Skeletal muscle tissue (tissue), 4 donors: ENCODE measurements around the gene TXNDC17. TPM values are rescaled to one million over a fixed set of nuclear protein-coding genes. Genes with fewer than 3 reads are reported as not detected.
"Not testable (repeated sequence)": the region's sequence is repeated elsewhere in the genome, so short reads cannot be mapped to it uniquely, and the experiment has no call there.

Source experiments
- H3K27ac ChIP-seq: one replicate; pipeline ENCODE4 v1.7.0; 2013; ENCODE audit warnings: mild to moderate bottlenecking, low read depth, low read length, inconsistent platforms
- H3K27me3 ChIP-seq, 3 donors: one replicate each; pipeline ENCODE4 v1.7.0; 2013; ENCODE audit warnings: low read length in 3 of 3; ENCODE audit not compliant: control insufficient read depth in 3 of 3, insufficient read depth in 3 of 3
- H3K36me3 ChIP-seq, 3 donors: one replicate each; pipeline ENCODE4 v1.7.0; 2013; ENCODE audit warnings: low read length in 3 of 3; ENCODE audit not compliant: control insufficient read depth in 3 of 3, insufficient read depth in 3 of 3
- H3K4me1 ChIP-seq, 3 donors: one replicate each; pipeline ENCODE4 v1.7.0; 2013; ENCODE audit warnings: low read length in 3 of 3, mild to moderate bottlenecking in 3 of 3; ENCODE audit not compliant: control insufficient read depth in 3 of 3, insufficient read depth in 3 of 3
- H3K4me3 ChIP-seq, 3 donors: one replicate each; pipeline ENCODE4 v1.7.0; 2013; ENCODE audit warnings: low read length in 3 of 3
- H3K9ac ChIP-seq, 3 donors: one replicate each; pipeline ENCODE4 v1.7.0; 2013; ENCODE audit warnings: low read length in 3 of 3, mild to moderate bottlenecking in 3 of 3, moderate library complexity in 2 of 3, low read depth in 1 of 3
- H3K9me3 ChIP-seq, 3 donors: one replicate each; pipeline ENCODE4 v1.7.0; 2013; ENCODE audit warnings: low read length in 3 of 3; ENCODE audit not compliant: control insufficient read depth in 3 of 3
- total RNA-seq: library from RNA; depleted of rRNA; stranded (reverse); fragments of >200 nt; gene quantifications from one replicate; pipeline ENCODE4 v1.2.3, GENCODE V29; 2014
- donor health status: Osteomylitis.

The TXNDC17 gene
- total RNA-seq: 8.4 TPM

GRCh38 chr17:6640536-6641246, at the start of gene TXNDC17, which contains the start of gene KIAA0753:
TSS of gene TXNDC17 (plus strand) at chr17:6641060. CDS start at chr17:6641083, 23 bp downstream.
TSS of gene KIAA0753 (minus strand) at chr17:6640711. CDS start at chr17:6635103, 5,608 bp downstream.
- H3K4me1 ChIP-seq: peaks cover 19 to 32% (median 21%) of the 10 kb centered on the region in 3 donors
- H3K4me3 ChIP-seq: peak within 1 kb of the TSS; percentile 96 to 99 (median 97)
- H3K27ac ChIP-seq: peak within 1 kb of the TSS; percentile 72
- peak within 1 kb of the TSS; percentile 88 to 90 (median 90) for H3K9ac ChIP-seq
- no peaks in the 10 kb centered on the region for H3K9me3 ChIP-seq
- H3K36me3 ChIP-seq: peaks cover 5 to 24% (median 9%) of the 10 kb centered on the region in 3 donors
- H3K27me3 ChIP-seq: no peaks in the 10 kb centered on the region

DNA sequence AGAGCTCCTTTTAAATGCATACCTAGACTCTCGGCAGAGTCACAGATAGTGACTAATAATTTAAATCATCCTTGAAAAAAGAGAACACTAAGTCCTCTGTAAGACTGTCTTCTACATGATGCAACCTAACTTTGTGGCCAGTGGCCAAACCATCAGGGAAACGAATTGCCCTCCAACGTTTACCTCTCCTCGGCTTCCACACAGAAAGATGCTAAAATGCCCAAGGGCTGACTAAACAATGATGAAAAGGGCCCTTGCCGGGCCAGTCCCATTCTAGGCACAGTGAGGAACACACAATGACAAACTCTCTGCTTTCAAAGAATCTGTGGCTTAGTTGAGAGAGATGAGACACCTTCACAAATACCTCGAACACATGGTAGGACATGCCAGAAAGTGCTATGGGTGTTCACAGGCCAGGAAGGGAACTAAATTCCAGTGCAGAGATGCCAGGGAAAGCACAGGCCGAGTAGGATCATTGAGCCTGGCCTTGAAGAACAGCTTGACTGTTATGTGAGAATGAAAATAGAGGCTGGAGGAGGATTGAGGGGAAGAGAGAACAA, 49.2 kb upstream of the TXNDC17 start:
- Histone ChIP-seq H3K4me3 (no peak overlapping the region), H3K9ac (no peak overlapping the region), H3K9me3 (no peaks in the 10 kb centered on the region), H3K27me3 (no peaks in the 10 kb centered on the region), H3K4me1 (no peaks in the 10 kb centered on the region), H3K27ac (no peak overlapping the region), H3K36me3 (peaks cover 18 to 39% (median 39%) of the 10 kb centered on the region in 3 donors)

GRCh38 chr17:6592173-6592572, 48.7 kb upstream of the TXNDC17 start:
- no peaks in the 10 kb centered on the region for H3K4me1 ChIP-seq
- no peaks in the 10 kb centered on the region for H3K9me3 ChIP-seq
- H3K36me3 ChIP-seq: peaks cover 18 to 40% (median 39%) of the 10 kb centered on the region in 3 donors
- no peak overlapping the region for H3K4me3 ChIP-seq
- H3K27ac ChIP-seq: no peak overlapping the region
- no peaks in the 10 kb centered on the region for H3K27me3 ChIP-seq
- no peak overlapping the region for H3K9ac ChIP-seq

DNA sequence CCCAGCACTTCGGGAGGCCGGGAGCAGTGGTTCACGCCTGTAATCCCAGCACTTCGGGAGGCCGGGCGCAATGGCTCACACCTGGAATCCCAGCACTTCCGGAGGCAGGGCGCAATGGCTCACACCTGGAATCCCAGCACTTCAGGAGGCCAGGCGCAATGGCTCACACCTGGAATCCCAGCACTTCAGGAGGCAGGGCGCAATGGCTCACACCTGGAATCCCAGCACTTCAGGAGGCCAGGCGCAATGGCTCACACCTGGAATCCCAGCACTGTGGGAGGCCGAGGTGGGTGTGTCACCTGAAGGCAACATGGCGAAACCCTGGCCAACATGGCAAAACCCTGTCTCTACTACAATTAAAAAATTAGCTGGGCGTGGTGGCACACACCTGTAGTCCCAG, 47.5 kb upstream of the TXNDC17 start:
- peaks cover 18 to 34% (median 34%) of the 10 kb centered on the region in 3 donors for H3K36me3 ChIP-seq
- H3K4me1 ChIP-seq: not testable (repeated sequence)

DNA sequence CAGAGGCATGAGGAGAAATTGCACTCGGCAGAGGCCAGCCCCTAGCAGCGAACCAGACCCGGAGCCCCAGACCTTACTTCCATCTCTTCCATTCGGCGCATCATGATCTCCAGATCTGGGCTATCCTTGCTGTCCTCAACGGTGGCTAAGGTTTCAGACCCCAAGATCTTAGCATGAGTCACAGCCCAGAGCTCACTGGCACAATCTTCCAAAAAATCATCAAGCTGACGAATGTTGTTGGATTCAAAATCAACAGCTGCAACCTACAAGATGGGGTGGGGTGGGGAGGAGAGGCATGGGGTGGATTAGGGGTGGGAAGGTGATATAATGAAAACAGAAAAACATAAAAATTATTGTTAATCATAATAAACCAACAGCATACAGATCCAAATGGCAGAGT, 44.8 kb upstream of the TXNDC17 start:
- Histone ChIP-seq H3K27ac (no peak overlapping the region), H3K9me3 (no peaks in the 10 kb centered on the region), H3K27me3 (no peaks in the 10 kb centered on the region), H3K36me3 (peaks cover 9 to 26% (median 17%) of the 10 kb centered on the region in 3 donors), H3K4me3 (no peak overlapping the region), H3K4me1 (peaks cover 4 to 13% (median 9%) of the 10 kb centered on the region in 3 donors), H3K9ac (no peak overlapping the region)

More for the DNA sequence above, 47.5 kb upstream of the TXNDC17 start:
- not testable (repeated sequence) for H3K9me3 ChIP-seq, H3K27ac ChIP-seq, H3K9ac ChIP-seq, H3K27me3 ChIP-seq, H3K4me3 ChIP-seq

DNA sequence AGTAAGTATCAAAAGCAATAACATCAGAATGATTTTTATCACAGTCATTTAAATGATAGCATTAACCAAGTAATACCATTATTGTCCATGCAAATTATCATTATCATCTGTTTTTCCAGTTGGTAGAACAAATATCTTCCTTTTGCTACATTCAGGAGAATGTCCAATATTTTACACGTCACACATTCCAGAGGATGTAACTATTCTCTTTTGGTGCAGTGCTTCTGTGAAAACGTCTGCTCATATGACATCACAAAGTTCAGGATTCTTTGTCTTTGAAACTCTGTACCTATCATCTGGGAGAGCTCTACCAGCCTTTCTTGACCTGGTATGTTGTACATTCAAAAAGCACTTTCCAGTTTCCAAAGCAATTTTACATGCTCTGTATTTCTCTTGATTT, 44.3 kb upstream of the TXNDC17 start:
- Histone ChIP-seq H3K36me3 (peaks cover 9 to 26% (median 17%) of the 10 kb centered on the region in 3 donors), H3K27ac (no peak overlapping the region), H3K9ac (no peak overlapping the region), H3K4me3 (no peak overlapping the region), H3K27me3 (no peaks in the 10 kb centered on the region), H3K4me1 (peaks cover 4 to 13% (median 9%) of the 10 kb centered on the region in 3 donors), H3K9me3 (no peaks in the 10 kb centered on the region)

DNA sequence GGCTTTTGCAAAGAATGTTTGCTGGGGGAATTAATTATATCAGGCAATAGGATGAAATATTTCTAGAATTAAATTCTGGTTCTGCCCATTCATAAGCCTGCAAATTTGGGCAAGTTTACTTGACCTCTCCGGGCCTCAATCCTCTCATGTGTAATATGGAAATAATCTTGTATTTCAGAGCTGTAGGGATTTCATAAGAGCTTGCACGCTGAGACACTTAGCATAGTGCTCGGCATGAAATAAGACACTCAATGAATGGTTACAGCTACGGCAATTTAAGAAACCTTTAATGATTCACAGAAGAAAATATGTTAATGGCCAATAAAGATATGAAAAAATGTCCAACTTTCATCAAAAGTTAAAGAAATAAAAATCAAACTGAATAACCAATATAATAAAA, 43.9 kb upstream of the TXNDC17 start:
- Histone ChIP-seq H3K9ac (no peak overlapping the region), H3K27me3 (no peaks in the 10 kb centered on the region), H3K9me3 (no peaks in the 10 kb centered on the region), H3K36me3 (peaks cover 9 to 23% (median 17%) of the 10 kb centered on the region in 3 donors), H3K4me3 (no peak overlapping the region), H3K4me1 (peaks cover 4 to 13% (median 9%) of the 10 kb centered on the region in 3 donors), H3K27ac (no peak overlapping the region)

DNA sequence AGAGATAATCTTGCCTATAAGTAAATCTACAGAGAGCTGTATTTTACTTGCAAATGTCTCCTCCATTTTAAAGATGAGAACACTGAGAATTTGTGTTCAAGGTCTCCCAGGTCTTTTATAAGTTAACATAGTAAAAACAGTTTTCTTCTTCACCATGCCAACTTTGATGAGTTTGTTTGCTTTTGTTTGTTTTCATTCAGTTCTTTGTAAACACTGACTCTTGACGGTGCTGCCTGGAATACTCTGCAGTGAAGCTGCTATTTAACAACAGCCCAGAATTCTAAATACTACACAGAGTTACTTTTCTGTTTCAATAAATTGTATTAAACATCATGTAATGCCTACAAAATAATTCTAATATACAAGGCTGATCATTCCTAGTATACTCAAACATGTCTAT, 43.1 kb upstream of the TXNDC17 start:
- Histone ChIP-seq H3K27me3 (no peaks in the 10 kb centered on the region), H3K36me3 (peaks cover 9 to 23% (median 17%) of the 10 kb centered on the region in 3 donors), H3K4me3 (no peak overlapping the region), H3K9ac (no peak overlapping the region), H3K27ac (no peak overlapping the region), H3K4me1 (peaks cover 4 to 13% (median 9%) of the 10 kb centered on the region in 3 donors), H3K9me3 (no peaks in the 10 kb centered on the region)

DNA sequence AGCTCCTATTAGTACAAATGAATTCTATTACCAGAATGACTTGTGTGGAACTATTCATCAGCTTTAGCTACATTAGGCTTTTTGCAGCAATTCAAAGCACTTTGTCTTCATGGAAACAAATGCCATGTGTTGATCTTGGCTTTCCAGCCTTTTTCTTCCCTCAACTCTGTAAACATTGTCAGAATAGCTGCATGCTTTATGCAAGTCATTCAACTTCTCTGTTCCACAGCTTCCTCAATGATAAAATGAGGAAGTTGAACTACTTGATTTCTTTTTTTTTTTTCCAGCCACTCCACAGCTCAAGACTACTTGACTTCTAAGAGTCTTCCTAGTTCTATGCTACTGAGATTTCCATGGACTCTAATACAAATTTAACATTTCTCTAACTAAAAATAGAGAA, 41.5 kb upstream of the TXNDC17 start:
- H3K27me3 ChIP-seq: no peaks in the 10 kb centered on the region
- H3K4me3 ChIP-seq: no peak overlapping the region
- peaks cover 9 to 19% (median 15%) of the 10 kb centered on the region in 3 donors for H3K36me3 ChIP-seq
- no peaks in the 10 kb centered on the region for H3K9me3 ChIP-seq
- no peak overlapping the region for H3K9ac ChIP-seq
- H3K4me1 ChIP-seq: peaks cover 4 to 13% (median 9%) of the 10 kb centered on the region in 3 donors
- H3K27ac ChIP-seq: no peak overlapping the region

DNA sequence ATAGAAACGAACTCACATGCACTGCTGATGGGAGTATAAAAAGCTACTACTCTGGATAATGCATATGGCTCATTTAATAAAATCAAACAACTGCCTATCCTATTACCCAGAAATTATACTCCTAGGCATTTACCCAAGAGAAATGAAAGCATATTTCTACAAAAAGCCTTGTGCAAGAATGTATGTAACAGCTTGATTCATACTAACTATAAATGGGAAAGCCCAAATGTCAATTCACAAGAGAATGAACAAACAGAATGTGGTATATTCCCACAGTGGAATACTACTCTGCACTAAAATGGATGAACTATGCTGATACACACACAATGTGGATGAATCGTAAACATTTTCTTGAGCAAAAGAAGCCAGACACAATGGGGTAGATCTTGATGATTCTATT, 38.7 kb upstream of the TXNDC17 start:
- peaks cover 4 to 13% (median 9%) of the 10 kb centered on the region in 3 donors for H3K4me1 ChIP-seq
- H3K4me3 ChIP-seq: no peak overlapping the region
- no peaks in the 10 kb centered on the region for H3K9me3 ChIP-seq
- no peak overlapping the region for H3K9ac ChIP-seq
- peaks cover 0 to 24% (median 19%) of the 10 kb centered on the region in 3 donors for H3K36me3 ChIP-seq
- no peak overlapping the region for H3K27ac ChIP-seq
- no peaks in the 10 kb centered on the region for H3K27me3 ChIP-seq
